ENCODE results near the gene IFNA16.
"Not testable (repeated sequence)": the region's sequence is repeated elsewhere in the genome, so short reads cannot be mapped to it uniquely, and the experiment has no call there.

The IFNA16 gene

GRCh38 chr9:21217211-21217610, at the start of gene IFNA16:
Gene IFNA16, minus strand, starts transcription at chr9:21217311. Its CDS starts 6 bp downstream, at chr9:21217305.
- DNase-seq (ENCODE audit: low spot score) = not testable (repeated sequence)

- no peak for DNase-seq (ENCODE audit: low spot score)
Observed at GRCh38 chr9:21265421-21266189, 48.5 kb upstream of the IFNA16 start.

GRCh38 chr9:21255538-21256212, 38.6 kb upstream of the IFNA16 start:
- DNase-seq (ENCODE audit: low spot score) = no peak

GRCh38 chr9:21252721-21253547, 35.8 kb upstream of the IFNA16 start:
- DNase-seq (ENCODE audit: low spot score) = peak; percentile 49

- no peak for DNase-seq (ENCODE audit: low spot score)
Observed at GRCh38 chr9:21251638-21252037, 34.5 kb upstream of the IFNA16 start.

GRCh38 chr9:21251190-21251589, 34.1 kb upstream of the IFNA16 start:
- DNase-seq (ENCODE audit: low spot score) = no peak

GRCh38 chr9:21244836-21245235, 27.7 kb upstream of the IFNA16 start:
- no peak for DNase-seq (ENCODE audit: low spot score)

- no peak for DNase-seq (ENCODE audit: low spot score)
Observed at GRCh38 chr9:21239911-21240310, 22.8 kb upstream of the IFNA16 start, which contains the start of gene IFNA14. Gene IFNA14, minus strand, starts transcription at chr9:21240005. Its CDS starts 70 bp downstream, at chr9:21239935.

- not testable (repeated sequence) for DNase-seq (ENCODE audit: low spot score)
Observed at GRCh38 chr9:21236360-21236714, 19.2 kb upstream of the IFNA16 start.

GRCh38 chr9:21235468-21236359, 18.6 kb upstream of the IFNA16 start:
- peak; percentile 50 for DNase-seq (ENCODE audit: low spot score)

GRCh38 chr9:21234153-21234687, 17.1 kb upstream of the IFNA16 start:
- no peak for DNase-seq (ENCODE audit: low spot score)

- no peak for DNase-seq (ENCODE audit: low spot score)
Observed at GRCh38 chr9:21233258-21233657, 16.1 kb upstream of the IFNA16 start.

GRCh38 chr9:21228122-21228521, 11.0 kb upstream of the IFNA16 start, which contains the start of gene IFNA17:
Gene IFNA17, minus strand, starts transcription at chr9:21228222. Its CDS starts 49 bp downstream, at chr9:21228173.
- no peak for DNase-seq (ENCODE audit: low spot score)

GRCh38 chr9:21213411-21214326, 3.4 kb downstream of the IFNA16 start:
- peak; percentile 5 for DNase-seq (ENCODE audit: low spot score)

GRCh38 chr9:21212160-21212559, 5.0 kb downstream of the IFNA16 start:
- not testable (repeated sequence) for DNase-seq (ENCODE audit: low spot score)

- DNase-seq (ENCODE audit: low spot score) = not testable (repeated sequence)
Observed at GRCh38 chr9:21210782-21211181, 6.3 kb downstream of the IFNA16 start.

- DNase-seq (ENCODE audit: low spot score) = no peak
Observed at GRCh38 chr9:21210311-21210710, 6.8 kb downstream of the IFNA16 start.

- not testable (repeated sequence) for DNase-seq (ENCODE audit: low spot score)
Observed at GRCh38 chr9:21207043-21207442, 10.1 kb downstream of the IFNA16 start, which contains the start of gene IFNA10. Gene IFNA10, minus strand, starts transcription at chr9:21207143. Its CDS starts 46 bp downstream, at chr9:21207097.

- no peak for DNase-seq (ENCODE audit: low spot score)
Observed at GRCh38 chr9:21205204-21205603, 11.9 kb downstream of the IFNA16 start.

GRCh38 chr9:21202105-21202504, 15.0 kb downstream of the IFNA16 start, which contains the start of gene IFNA7:
Gene IFNA7, minus strand, starts transcription at chr9:21202205. Its CDS starts 40 bp downstream, at chr9:21202165.
- DNase-seq (ENCODE audit: low spot score) = not testable (repeated sequence)

Measured in globus pallidus (tissue), 1 donor.